ENCODE measurements around the gene BLTP2.

DNA sequence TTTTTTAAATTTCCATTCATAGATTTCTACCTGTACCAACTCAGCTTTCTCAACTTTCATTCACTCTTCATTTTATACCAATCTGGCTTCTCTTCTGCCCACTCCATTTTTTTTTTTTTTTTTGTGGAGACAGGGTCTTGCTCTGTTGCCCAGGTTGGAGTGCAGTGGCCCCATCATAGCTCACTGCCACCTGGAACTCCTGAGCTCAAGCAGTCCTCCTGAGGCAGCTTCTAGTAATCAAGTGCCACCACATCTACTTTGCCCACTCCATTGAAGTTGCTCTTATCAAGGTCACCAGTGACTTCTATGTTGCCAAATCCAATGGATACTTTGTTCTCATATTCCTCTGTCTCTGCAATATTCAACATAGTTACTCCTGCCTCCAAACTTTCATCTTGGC is 18.8 kb upstream of the BLTP2 start:
- no peak for TF ChIP-seq GATA2 (IDR thresholded peaks at IDR 0.05; ENCODE audit: low read depth, low read length)
- TF ChIP-seq GATA3 (IDR thresholded peaks at IDR 0.05; ENCODE audit: low read depth, low read length) = no peak

Data from SH-SY5Y (cell line).